BE2C (cell line): Measurements from ENCODE around the gene INPP5A.

Source experiments
- DNase-seq: peaks from one replicate; pipeline ENCODE4 v3.0.0-alpha.2; 2020
- H3K27me3 ChIP-seq: fragments of 250-450 bp; sonication (Bioruptor Pico); 2 replicates; pipeline ENCODE4 v1.5.1; 2020; ENCODE audit warnings: mild to moderate bottlenecking
- H3K36me3 ChIP-seq: fragments of 250-450 bp; sonication (Bioruptor Pico); 2 replicates; pipeline ENCODE4 v1.5.1; 2020; ENCODE audit warnings: mild to moderate bottlenecking
- H3K4me1 ChIP-seq: fragments of 250-450 bp; sonication (Bioruptor Pico); 2 replicates; pipeline ENCODE4 v1.5.1; 2020
- H3K4me3 ChIP-seq: 2 replicates; pipeline ENCODE4 v1.5.1; 2011; ENCODE audit warnings: low read depth, low read length
- H3K9me3 ChIP-seq: fragments of 250-450 bp; sonication (Bioruptor Pico); 2 replicates; pipeline ENCODE4 v1.5.1; 2020
- CTCF ChIP-seq: IDR thresholded peaks from 2 replicates; pipeline ENCODE4 v1.5.1; 2012; ENCODE audit warnings: mild to moderate bottlenecking, low read depth, low read length

INPP5A gene

GRCh38 chr10:132582137-132582536 lies 44.5 kb downstream of the INPP5A start:
- Histone ChIP-seq H3K27me3 (no peaks in the 10 kb centered on the region), H3K36me3 (no peaks in the 10 kb centered on the region), H3K9me3 (no peaks in the 10 kb centered on the region), H3K4me1 (no peaks in the 10 kb centered on the region), H3K4me3 (no peak overlapping the region)
- TF ChIP-seq CTCF, result no peak
- no peak for DNase-seq

GRCh38 chr10:132582771-132583170 lies 45.2 kb downstream of the INPP5A start:
- no peaks in the 10 kb centered on the region for H3K27me3 ChIP-seq
- no peaks in the 10 kb centered on the region for H3K4me1 ChIP-seq
- no peak for DNase-seq

GRCh38 chr10:132583456-132583855 lies 45.9 kb downstream of the INPP5A start:
- Histone ChIP-seq H3K27me3 (no peaks in the 10 kb centered on the region), H3K9me3 (no peaks in the 10 kb centered on the region), H3K4me3 (no peak overlapping the region), H3K36me3 (no peaks in the 10 kb centered on the region), H3K4me1 (no peaks in the 10 kb centered on the region)
- no peak for TF ChIP-seq CTCF
- DNase-seq, result no peak

More at GRCh38 chr10:132582771-132583170, 45.2 kb downstream of the INPP5A start:
- no peaks in the 10 kb centered on the region for H3K9me3 ChIP-seq
- no peaks in the 10 kb centered on the region for H3K36me3 ChIP-seq
- H3K4me3 ChIP-seq, result no peak overlapping the region
- TF ChIP-seq CTCF, result no peak

- TF ChIP-seq CTCF, result no peak
- H3K36me3 ChIP-seq, result no peaks in the 10 kb centered on the region
- H3K27me3 ChIP-seq, result no peaks in the 10 kb centered on the region
- no peak overlapping the region for H3K4me3 ChIP-seq
- no peak for DNase-seq
- no peaks in the 10 kb centered on the region for H3K4me1 ChIP-seq
- no peaks in the 10 kb centered on the region for H3K9me3 ChIP-seq
Measured at GRCh38 chr10:132584081-132584480, 46.5 kb downstream of the INPP5A start.

GRCh38 chr10:132585732-132586722 lies 48.4 kb downstream of the INPP5A start:
- no peaks in the 10 kb centered on the region for H3K36me3 ChIP-seq
- no peaks in the 10 kb centered on the region for H3K27me3 ChIP-seq
- no peak for TF ChIP-seq CTCF
- no peak overlapping the region for H3K4me3 ChIP-seq
- H3K4me1 ChIP-seq, result no peaks in the 10 kb centered on the region
- DNase-seq, result no peak
- no peaks in the 10 kb centered on the region for H3K9me3 ChIP-seq

- Histone ChIP-seq H3K36me3 (no peaks in the 10 kb centered on the region), H3K4me3 (no peak overlapping the region), H3K27me3 (no peaks in the 10 kb centered on the region), H3K9me3 (no peaks in the 10 kb centered on the region), H3K4me1 (no peaks in the 10 kb centered on the region)
- no peak for DNase-seq
- TF ChIP-seq CTCF, result no peak
Measured at GRCh38 chr10:132586739-132587138, 49.2 kb downstream of the INPP5A start.
